Fibroblast of the aortic adventitia (primary cell): ENCODE results near the gene CCDC12. TPM values are rescaled to one million over a fixed set of nuclear protein-coding genes. Genes with fewer than 3 reads are reported as not detected.

Source experiments
- DNase-seq: peaks from one replicate; pipeline ENCODE4 v3.0.0-alpha.2; 2010; ENCODE audit warnings: low read depth
- H3K4me3 ChIP-seq: 2 replicates; pipeline ENCODE4 v1.5.1; 2011; ENCODE audit warnings: low read depth, mild to moderate bottlenecking, control low read depth, low read length, moderate library complexity
- CTCF ChIP-seq: IDR thresholded peaks from 2 replicates; pipeline ENCODE4 v1.5.1; 2011; ENCODE audit warnings: mild to moderate bottlenecking, low read length, control low read depth, inconsistent platforms; ENCODE audit not compliant: insufficient read depth
- total RNA-seq: library from RNA; depleted of rRNA; stranded (reverse); fragments of >200 nt; gene quantifications from 2 replicates; pipeline ENCODE4 v1.2.3, GENCODE V29; 2012; ENCODE audit warnings: low replicate concordance

Gene CCDC12
- total RNA-seq, 1 donor: 21.6 TPM

GRCh38 chr3:46990573-46991374 is 14.2 kb upstream of the CCDC12 start:
- TF ChIP-seq CTCF: no peak
- no peak overlapping the region for H3K4me3 ChIP-seq
- no peak for DNase-seq

GRCh38 chr3:46989146-46989810 is 12.7 kb upstream of the CCDC12 start:
- H3K4me3 ChIP-seq: no peak overlapping the region
- DNase-seq: no peak
- TF ChIP-seq CTCF: no peak

- DNase-seq: no peak
- TF ChIP-seq CTCF: no peak
- no peak overlapping the region for H3K4me3 ChIP-seq
These were observed 12.1 kb upstream of the CCDC12 start for GRCh38 chr3:46988616-46989015.

GRCh38 chr3:46987743-46988401 is 11.3 kb upstream of the CCDC12 start:
- H3K4me3 ChIP-seq: no peak overlapping the region
- no peak for DNase-seq
- no peak for TF ChIP-seq CTCF

- no peak for DNase-seq
- TF ChIP-seq CTCF: no peak
- H3K4me3 ChIP-seq: no peak overlapping the region
These were observed 10.8 kb upstream of the CCDC12 start for GRCh38 chr3:46987319-46987742.

- no peak for DNase-seq
- H3K4me3 ChIP-seq: no peak overlapping the region
- no peak for TF ChIP-seq CTCF
These were observed 10.3 kb upstream of the CCDC12 start for GRCh38 chr3:46986782-46987310.
